ENCODE results near the gene RNMT. TPM values are rescaled to one million over a fixed set of nuclear protein-coding genes. Genes with fewer than 3 reads are reported as not detected.

Gene RNMT
- total RNA-seq, 1 experiment from 2014 or later, result 38.4 TPM

DNA sequence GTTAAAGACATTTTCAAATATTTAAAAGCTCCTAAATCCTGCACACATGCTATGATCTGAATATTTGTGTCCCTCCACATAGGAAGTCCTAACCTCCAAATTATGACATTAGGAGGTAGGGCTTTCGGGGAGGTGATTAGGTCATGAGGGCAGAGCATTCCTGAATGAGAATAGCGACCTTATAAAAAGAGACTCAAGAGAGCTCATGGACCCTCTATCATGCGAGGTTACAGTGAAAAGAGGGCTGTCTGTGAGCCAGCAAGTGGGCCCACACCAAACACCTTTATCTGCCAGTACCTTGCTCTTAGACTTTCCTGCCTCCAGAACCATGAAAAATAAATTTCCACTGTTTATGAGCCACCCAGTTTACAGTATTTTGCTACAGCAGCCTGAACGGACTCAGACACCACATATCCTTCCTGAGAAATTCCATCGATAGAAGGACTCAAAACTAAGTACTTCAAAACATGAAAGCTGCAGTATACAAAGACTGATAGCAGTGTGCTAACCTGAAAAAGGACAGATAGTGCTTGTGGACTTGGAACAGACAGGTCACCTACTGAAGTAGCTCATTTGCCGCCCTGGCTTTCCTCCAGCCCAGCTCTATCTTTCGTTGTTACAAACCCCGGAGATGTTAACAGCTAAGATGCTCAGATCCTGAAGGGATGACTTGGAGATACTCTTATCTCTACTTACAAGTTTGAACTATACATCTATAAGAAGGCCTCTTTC lies 13.9 kb upstream of the RNMT start:
- Mint-ChIP-seq H3K4me1 (ENCODE audit: insufficient read depth, unreplicated experiment) (peaks cover 38% of the 10 kb centered on the region), H3K4me3 (ENCODE audit: unreplicated experiment) (no peak overlapping the region), H3K9me3 (ENCODE audit: unreplicated experiment) (peaks cover 4% of the 10 kb centered on the region), H3K27ac (ENCODE audit: low read depth, unreplicated experiment) (peak overlapping the region; percentile 91), H3K27me3 (ENCODE audit: insufficient read depth, unreplicated experiment) (no peaks in the 10 kb centered on the region), H3K36me3 (ENCODE audit: insufficient read depth, unreplicated experiment) (no peaks in the 10 kb centered on the region)
- ChIA-PET CTCF (no interaction called here), POLR2A (interaction anchor here (1.3 to 9.5 kb wide), 2 partner anchors 13 to 16 kb away, joined by 3 to 108 read pairs; partner anchors contain the start of genes FAM210A and RNMT)
- no peak for DNase-seq (ENCODE audit: unreplicated experiment)
- BruUV-seq (replicated peaks), result no TSS peak
- TF ChIP-seq, protein P1, sequence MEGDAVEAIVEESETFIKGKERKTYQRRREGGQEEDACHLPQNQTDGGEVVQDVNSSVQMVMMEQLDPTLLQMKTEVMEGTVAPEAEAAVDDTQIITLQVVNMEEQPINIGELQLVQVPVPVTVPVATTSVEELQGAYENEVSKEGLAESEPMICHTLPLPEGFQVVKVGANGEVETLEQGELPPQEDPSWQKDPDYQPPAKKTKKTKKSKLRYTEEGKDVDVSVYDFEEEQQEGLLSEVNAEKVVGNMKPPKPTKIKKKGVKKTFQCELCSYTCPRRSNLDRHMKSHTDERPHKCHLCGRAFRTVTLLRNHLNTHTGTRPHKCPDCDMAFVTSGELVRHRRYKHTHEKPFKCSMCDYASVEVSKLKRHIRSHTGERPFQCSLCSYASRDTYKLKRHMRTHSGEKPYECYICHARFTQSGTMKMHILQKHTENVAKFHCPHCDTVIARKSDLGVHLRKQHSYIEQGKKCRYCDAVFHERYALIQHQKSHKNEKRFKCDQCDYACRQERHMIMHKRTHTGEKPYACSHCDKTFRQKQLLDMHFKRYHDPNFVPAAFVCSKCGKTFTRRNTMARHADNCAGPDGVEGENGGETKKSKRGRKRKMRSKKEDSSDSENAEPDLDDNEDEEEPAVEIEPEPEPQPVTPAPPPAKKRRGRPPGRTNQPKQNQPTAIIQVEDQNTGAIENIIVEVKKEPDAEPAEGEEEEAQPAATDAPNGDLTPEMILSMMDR (IDR thresholded peaks at IDR 0.05; ENCODE audit: unreplicated experiment), result no peak
- intact Hi-C loops (cut with micrococcal nuclease), result no loop called here

DNA sequence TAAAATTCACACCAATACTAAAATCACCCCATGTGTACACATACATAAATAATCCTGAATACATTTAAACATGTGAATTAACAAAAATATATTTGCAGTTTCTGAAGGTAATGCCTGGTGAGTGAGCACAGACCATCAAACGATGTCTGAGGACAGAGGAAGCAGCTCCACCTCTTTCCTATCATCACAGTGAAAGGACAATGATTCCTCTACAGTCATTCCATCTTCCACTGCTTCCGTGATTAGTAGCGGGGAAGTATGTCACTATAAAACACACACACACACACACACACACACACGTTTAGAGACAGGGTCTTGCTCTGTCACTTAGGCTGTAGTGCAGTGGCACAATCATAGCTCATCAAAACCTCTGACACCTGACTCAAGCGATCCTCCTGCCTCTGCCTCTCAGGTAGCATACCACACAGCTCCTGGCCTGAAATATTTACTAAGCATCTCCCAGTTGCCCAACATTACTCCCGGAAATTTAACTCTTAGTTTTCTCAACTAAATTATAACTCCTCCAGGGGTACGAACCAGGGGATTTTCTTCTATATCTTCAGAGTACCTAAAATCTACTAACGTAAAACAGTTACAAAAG lies 12.9 kb upstream of the RNMT start:
- BruUV-seq (replicated peaks), result no TSS peak
- ChIA-PET POLR2A (interaction anchor here (0.7 to 9.5 kb wide), 2 partner anchors 12 to 552 kb away, joined by 3 to 108 read pairs; partner anchors contain the start of genes FAM210A and RNMT), CTCF (interaction anchor here (1.1 kb wide), 1 partner anchor 13 kb away, joined by 3 read pairs; the partner anchor contains the start of genes FAM210A and RNMT)
- H3K4me3 Mint-ChIP-seq (ENCODE audit: unreplicated experiment), result no peak overlapping the region
- peaks cover 5% of the 10 kb centered on the region for H3K9me3 Mint-ChIP-seq (ENCODE audit: unreplicated experiment)
- H3K36me3 Mint-ChIP-seq (ENCODE audit: insufficient read depth, unreplicated experiment), result no peaks in the 10 kb centered on the region
- intact Hi-C loops (cut with micrococcal nuclease), result no loop called here
- peaks cover 38% of the 10 kb centered on the region for H3K4me1 Mint-ChIP-seq (ENCODE audit: insufficient read depth, unreplicated experiment)
- no peak overlapping the region for H3K27ac Mint-ChIP-seq (ENCODE audit: low read depth, unreplicated experiment)
- H3K27me3 Mint-ChIP-seq (ENCODE audit: insufficient read depth, unreplicated experiment), result no peaks in the 10 kb centered on the region
- TF ChIP-seq, protein P1 (IDR thresholded peaks at IDR 0.05; ENCODE audit: unreplicated experiment), result no peak
- DNase-seq (ENCODE audit: unreplicated experiment), result no peak

- TF ChIP-seq, protein P1 (IDR thresholded peaks at IDR 0.05; ENCODE audit: unreplicated experiment), result no peak
- intact Hi-C loops (cut with micrococcal nuclease), result no loop called here
- POLR2A ChIA-PET, result interaction anchor here (9.5 kb wide), 1 partner anchor 10 kb away, joined by 108 read pairs; the partner anchor contains the start of genes FAM210A and RNMT
- no peak for DNase-seq (ENCODE audit: unreplicated experiment)
- no peak overlapping the region for H3K4me3 Mint-ChIP-seq (ENCODE audit: unreplicated experiment)
- no peak overlapping the region for H3K27ac Mint-ChIP-seq (ENCODE audit: low read depth, unreplicated experiment)
- BruUV-seq (replicated peaks), result no TSS peak
- H3K4me1 Mint-ChIP-seq (ENCODE audit: insufficient read depth, unreplicated experiment), result peaks cover 36% of the 10 kb centered on the region
- peaks cover 5% of the 10 kb centered on the region for H3K9me3 Mint-ChIP-seq (ENCODE audit: unreplicated experiment)
- CTCF ChIA-PET, result no interaction called here
- H3K27me3 Mint-ChIP-seq (ENCODE audit: insufficient read depth, unreplicated experiment), result no peaks in the 10 kb centered on the region
- H3K36me3 Mint-ChIP-seq (ENCODE audit: insufficient read depth, unreplicated experiment), result no peaks in the 10 kb centered on the region
Observed at GRCh38 chr18:13715330-13715729, 11.1 kb upstream of the RNMT start.

GRCh38 chr18:13716916-13717315 lies 9.6 kb upstream of the RNMT start:
- POLR2A ChIA-PET, result interaction anchor here (0.6 to 9.5 kb wide), 2 partner anchors 9 to 22 kb away, joined by 4 to 108 read pairs; partner anchors contain the start of genes FAM210A and RNMT
- H3K36me3 Mint-ChIP-seq (ENCODE audit: insufficient read depth, unreplicated experiment), result no peaks in the 10 kb centered on the region
- H3K27ac Mint-ChIP-seq (ENCODE audit: low read depth, unreplicated experiment), result no peak overlapping the region
- intact Hi-C loops (cut with micrococcal nuclease), result no loop called here
- TF ChIP-seq, protein P1 (IDR thresholded peaks at IDR 0.05; ENCODE audit: unreplicated experiment), result no peak
- peaks cover 21% of the 10 kb centered on the region for H3K4me1 Mint-ChIP-seq (ENCODE audit: insufficient read depth, unreplicated experiment)
- H3K9me3 Mint-ChIP-seq (ENCODE audit: unreplicated experiment), result peaks cover 5% of the 10 kb centered on the region
- no TSS peak for BruUV-seq (replicated peaks)
- H3K4me3 Mint-ChIP-seq (ENCODE audit: unreplicated experiment), result no peak overlapping the region
- CTCF ChIA-PET, result interaction anchor here (0.5 kb wide), 1 partner anchor 12 kb away, joined by 3 read pairs; no protein-coding TSS in a partner anchor
- no peaks in the 10 kb centered on the region for H3K27me3 Mint-ChIP-seq (ENCODE audit: insufficient read depth, unreplicated experiment)
- no peak for DNase-seq (ENCODE audit: unreplicated experiment)

Measured in MCF 10A (cell line).